ENCODE measurements around the gene PARD3.

DNA sequence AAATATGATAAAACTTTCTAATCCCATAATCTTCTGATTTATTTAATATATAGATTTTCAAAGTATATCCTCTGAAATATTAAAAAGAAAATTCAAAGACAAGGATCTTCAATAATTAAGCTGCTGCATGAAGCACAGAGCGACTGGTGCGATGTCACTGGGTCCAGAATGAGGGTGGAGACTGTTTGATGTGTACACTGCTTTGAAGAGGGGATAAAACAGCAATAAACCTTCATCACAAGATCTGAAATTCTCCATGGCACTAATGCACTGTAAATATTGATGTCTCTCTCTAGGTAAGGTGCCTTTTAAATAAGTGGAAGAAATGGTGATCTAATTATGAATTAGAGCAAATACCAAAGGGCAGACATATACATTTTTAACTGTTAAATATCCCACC, 337.8 kb downstream of the PARD3 start:
- TF ChIP-seq, protein P1, sequence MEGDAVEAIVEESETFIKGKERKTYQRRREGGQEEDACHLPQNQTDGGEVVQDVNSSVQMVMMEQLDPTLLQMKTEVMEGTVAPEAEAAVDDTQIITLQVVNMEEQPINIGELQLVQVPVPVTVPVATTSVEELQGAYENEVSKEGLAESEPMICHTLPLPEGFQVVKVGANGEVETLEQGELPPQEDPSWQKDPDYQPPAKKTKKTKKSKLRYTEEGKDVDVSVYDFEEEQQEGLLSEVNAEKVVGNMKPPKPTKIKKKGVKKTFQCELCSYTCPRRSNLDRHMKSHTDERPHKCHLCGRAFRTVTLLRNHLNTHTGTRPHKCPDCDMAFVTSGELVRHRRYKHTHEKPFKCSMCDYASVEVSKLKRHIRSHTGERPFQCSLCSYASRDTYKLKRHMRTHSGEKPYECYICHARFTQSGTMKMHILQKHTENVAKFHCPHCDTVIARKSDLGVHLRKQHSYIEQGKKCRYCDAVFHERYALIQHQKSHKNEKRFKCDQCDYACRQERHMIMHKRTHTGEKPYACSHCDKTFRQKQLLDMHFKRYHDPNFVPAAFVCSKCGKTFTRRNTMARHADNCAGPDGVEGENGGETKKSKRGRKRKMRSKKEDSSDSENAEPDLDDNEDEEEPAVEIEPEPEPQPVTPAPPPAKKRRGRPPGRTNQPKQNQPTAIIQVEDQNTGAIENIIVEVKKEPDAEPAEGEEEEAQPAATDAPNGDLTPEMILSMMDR (IDR thresholded peaks at IDR 0.05): no peak
- TF ChIP-seq POLR2A (IDR thresholded peaks at IDR 0.05): no peak
